Dermis blood vessel endothelial cell (primary cell): ENCODE measurements around the gene RTN3. TPM values are rescaled to one million over a fixed set of nuclear protein-coding genes. Genes with fewer than 3 reads are reported as not detected.
A peak's percentile ranks its signal among the peaks of the same experiment; 100 is the strongest.
"Not testable (repeated sequence)": the region's sequence is repeated elsewhere in the genome, so short reads cannot be mapped to it uniquely, and the experiment has no call there.

Experiments
- DNase-seq: peaks from one replicate; pipeline ENCODE4 v3.0.0; 2010
- total RNA-seq: library from RNA; depleted of rRNA; stranded (reverse); fragments of >200 nt; gene quantifications from 2 replicates; pipeline ENCODE4 v1.2.3, GENCODE V29; 2014

RTN3 gene
- total RNA-seq, 1 donor from 2014 or later, result 58.5 TPM

DNA sequence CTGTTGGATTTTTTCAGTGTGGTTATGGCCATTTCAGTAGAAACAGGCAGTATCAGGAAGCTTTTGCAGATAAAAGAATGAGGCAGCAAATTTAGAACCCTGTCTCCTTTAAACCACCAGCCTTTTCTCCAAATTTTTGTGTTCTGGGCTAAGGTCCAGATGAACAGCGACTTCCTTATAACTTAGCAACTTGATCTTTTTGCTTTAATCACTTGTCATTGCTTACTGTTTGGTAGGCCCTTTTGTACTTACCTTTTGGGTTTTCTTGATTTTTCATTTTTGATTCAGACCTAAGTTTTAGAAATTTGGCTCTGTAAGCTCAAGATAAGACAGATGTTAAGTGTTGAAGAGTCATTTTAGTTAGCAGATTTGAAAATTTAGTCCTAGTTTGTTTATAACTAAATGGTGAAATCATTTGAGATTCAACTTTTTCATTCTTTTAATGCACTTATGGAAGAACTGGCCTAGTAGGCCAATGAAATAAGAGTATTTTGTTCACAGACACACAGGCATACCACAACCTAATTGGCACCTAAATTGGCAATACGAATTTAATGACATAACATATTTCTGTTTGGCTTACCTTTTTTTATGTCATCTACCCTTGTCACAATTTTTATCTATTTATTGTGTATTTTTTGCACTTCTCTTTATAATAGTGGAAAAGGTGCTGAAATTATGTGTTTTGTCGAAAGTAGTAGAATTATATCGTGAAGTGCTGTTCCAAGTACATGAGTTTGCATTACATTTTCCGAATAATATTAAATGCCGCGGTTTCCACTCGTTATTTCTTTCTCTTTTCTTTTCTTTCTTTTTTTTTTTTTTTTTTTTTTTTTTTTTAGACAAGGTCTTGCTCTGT lies 2.1 kb downstream of the RTN3 start:
- no peak for DNase-seq

- not testable (repeated sequence) for DNase-seq
Measured at GRCh38 chr11:63685158-63685721, 3.9 kb downstream of the RTN3 start.

DNA sequence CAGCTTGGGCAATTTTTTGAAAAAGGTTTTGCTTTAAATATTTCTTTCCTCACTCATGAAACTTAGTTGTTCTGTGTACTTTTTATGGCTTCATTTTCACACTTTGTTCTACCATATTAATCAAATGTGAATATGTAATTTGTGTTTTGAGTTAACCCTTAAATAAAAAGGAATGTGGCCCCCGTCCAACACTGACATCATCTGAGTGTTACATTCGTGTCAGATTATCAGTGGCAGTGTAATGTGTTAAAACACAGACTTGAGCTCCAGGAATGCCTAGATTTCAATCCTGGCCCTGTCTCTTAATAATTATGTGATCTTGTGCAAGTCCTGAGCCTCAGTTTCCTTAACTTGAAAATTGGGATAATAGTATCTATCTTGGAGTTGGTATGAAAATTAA lies 5.6 kb downstream of the RTN3 start:
- no peak for DNase-seq

DNA sequence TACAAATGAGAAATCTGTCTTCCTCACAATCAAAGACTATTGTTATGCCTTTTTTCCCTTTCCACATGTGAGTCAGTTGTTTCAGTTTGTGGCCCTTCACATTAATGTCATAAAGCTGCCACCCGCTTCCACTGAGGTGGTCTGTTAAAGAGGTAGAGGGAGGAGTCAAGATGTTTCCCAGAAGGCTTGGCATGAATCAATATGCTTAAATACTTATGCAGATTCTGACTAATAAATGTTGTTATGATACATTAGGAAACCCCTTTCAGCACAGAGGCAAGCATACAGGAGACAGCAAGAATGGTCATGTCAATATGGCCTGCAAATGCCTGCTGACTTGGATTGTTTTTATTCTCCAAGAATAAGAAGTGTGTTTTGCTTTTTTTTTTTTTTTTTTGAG lies 6.5 kb downstream of the RTN3 start:
- no peak for DNase-seq

DNA sequence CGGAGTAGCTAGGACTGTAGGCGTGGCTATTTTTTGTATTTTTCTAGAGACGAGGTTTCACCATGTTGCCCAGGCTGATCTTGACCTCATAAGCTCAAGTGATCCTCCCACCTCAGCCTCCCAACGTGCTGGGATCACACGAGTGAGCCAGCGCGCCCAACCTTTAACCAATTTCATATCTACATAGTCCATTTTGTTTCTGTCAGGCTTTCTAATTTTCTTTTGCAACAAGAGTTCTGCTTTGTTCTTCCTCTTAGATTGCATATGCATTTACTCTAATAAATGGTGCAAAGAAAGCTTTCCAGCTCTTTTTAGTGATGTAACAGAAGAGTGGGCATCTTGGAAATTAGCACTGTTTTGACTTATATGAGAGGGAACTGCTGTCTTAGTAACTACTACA lies 13.3 kb downstream of the RTN3 start:
- no peak for DNase-seq

GRCh38 chr11:63698976-63699733 lies 17.9 kb downstream of the RTN3 start:
- DNase-seq, result no peak

DNA sequence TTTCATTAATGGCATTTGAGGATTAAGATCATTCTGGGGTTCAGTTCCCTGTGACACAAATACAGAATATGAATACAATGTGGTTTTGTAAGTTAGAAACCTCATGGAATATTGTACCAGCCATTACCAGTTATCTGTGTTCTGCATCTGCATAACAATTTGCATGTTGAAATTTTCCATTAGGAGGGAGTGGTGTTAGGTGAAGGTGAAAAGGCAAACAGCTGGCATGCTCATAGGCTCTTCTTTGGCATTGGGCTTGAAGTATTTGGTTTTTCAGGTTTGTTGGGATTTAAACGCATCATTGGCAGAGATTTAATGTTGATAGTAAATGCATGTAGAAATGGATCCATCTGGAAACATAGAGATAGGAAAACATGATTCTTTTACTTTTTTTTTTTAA lies 18.6 kb downstream of the RTN3 start:
- no peak for DNase-seq

- no peak for DNase-seq
Measured at GRCh38 chr11:63705526-63705925, 24.2 kb downstream of the RTN3 start.

DNA sequence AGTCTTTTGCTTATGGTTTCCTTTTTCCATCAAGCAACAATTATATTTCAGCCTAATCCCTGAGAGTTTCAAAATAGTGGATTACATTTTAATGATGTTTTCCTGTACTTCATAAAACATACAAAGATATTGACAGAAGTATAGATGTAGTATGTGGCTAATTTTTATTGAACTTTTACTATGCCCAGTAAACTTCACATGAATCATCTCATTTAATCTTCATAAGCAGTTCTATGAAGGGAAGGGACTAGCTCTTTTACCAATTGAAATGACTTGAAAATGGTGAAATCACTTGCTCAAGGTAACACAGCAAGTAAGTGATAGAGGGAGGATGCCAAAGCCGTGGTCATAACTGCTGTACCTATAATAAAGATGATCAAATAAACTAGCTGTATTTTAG lies 27.5 kb downstream of the RTN3 start:
- peak; percentile 8 for DNase-seq

- DNase-seq, result peak; percentile 44
Measured at GRCh38 chr11:63709336-63709884, 28.1 kb downstream of the RTN3 start.

GRCh38 chr11:63710476-63711217 lies 29.3 kb downstream of the RTN3 start:
- peak; percentile 20 for DNase-seq

DNA sequence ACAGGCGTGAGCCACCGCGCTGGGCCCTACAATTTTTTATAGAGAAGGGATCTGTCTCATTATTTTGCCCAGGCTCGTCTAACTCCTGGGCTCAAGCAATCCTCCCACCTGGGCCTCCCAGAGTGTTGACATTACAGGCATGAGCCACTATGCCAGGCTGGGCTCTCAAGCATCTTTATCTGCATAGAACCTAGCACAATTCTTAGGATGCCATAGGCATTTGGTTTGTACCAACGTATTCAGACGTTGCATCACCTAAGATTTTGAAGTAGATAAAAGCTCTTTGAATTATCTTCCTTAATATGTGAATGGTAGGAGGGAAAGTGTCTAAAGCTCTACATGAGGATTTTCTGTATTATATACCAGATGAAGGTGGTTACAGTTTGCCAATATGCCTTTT lies 30.5 kb downstream of the RTN3 start:
- DNase-seq, result no peak

GRCh38 chr11:63713766-63714165 lies 32.5 kb downstream of the RTN3 start:
- DNase-seq, result no peak

GRCh38 chr11:63716046-63716445 lies 34.7 kb downstream of the RTN3 start:
- DNase-seq, result no peak

DNA sequence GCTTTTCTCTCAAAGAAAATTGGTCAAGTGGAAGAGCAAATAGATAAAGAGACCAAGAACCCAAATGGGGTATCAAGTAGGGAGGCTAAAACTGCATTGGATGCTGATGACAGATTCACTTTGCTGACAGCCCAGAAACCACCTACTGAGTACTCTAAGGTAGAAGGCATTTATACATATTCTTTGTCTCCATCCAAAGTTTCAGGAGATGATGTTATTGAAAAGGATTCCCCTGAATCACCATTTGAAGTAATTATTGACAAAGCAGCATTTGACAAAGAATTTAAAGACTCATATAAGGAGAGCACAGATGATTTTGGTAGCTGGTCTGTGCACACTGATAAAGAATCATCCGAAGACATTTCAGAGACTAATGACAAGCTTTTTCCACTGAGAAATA lies 37.7 kb downstream of the RTN3 start:
- no peak for DNase-seq

GRCh38 chr11:63719987-63720386 lies 38.7 kb downstream of the RTN3 start:
- DNase-seq, result no peak

GRCh38 chr11:63720611-63721010 lies 39.3 kb downstream of the RTN3 start:
- no peak for DNase-seq

DNA sequence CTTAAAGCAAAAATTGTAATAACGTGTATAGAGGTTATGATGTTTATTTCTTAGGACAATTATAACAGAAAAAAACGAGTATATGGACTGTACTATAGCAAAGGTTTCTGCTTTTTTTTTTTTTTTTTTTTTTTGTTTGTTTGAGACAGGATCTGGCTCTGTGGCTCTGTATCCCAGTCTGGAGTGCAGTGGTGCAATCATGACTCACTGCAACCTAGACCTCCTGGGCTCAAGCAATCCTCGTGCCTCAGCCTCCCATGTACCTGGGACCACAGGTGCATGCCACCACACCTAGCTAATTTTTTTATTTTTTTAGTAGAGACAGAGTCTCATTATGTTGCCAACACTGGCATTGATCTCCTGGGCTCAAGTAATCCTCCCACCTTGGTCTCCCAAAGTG lies 48.0 kb downstream of the RTN3 start:
- no peak for DNase-seq

GRCh38 chr11:63736864-63737263 lies 55.6 kb downstream of the RTN3 start:
- no peak for DNase-seq

- no peak for DNase-seq
Measured at GRCh38 chr11:63737718-63738117, 56.4 kb downstream of the RTN3 start.

DNA sequence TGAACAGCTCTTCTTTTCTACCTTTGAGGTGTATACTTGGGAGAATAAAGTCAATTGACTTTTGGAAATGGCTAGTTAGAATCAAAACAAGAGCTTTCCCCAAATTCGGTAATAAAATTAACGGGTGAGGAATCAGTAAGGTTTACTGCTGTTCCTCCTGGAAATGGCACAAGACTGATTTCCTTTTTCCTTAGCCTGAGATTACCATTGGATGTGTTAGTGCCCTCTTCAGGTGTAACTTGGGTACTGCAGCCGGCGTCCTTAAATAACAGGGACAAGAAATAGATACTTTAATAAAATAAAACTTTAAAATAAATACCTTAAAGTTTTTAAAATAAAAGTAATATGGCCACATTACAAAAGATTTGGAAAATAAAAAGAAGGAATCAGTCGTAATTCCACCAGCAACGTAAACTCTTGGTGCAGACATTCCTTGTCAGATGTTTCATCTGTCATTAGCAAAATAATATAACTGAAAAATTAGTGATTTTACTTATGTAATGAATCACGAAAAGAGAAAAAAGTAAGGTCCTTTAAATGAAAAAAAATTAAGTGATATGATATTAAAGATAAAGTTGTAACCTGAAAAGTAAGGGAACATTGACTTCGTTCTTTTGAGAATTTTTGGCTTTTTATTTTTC lies 57.5 kb downstream of the RTN3 start:
- peak; percentile 92 for DNase-seq
